CD4-positive, alpha-beta T cell treated with Interleukin-6 at 100 ng/mL for 8 hours (primary cell): ENCODE measurements around the gene CERS6.

Experiments
- DNase-seq: peaks from one replicate; pipeline ENCODE4 v3.0.0-alpha.2; 2020; ENCODE audit warnings: mixed read lengths, low spot score

The CERS6 gene

GRCh38 chr2:168568476-168569267, 112.6 kb downstream of the CERS6 start:
- DNase-seq, result no peak

GRCh38 chr2:168571061-168571460, 115.0 kb downstream of the CERS6 start:
- no peak for DNase-seq

- DNase-seq, result no peak
Observed at GRCh38 chr2:168573128-168573903, 117.2 kb downstream of the CERS6 start.

GRCh38 chr2:168574856-168575630, 119.0 kb downstream of the CERS6 start:
- no peak for DNase-seq

- no peak for DNase-seq
Observed at GRCh38 chr2:168577885-168578284, 121.8 kb downstream of the CERS6 start.

- DNase-seq, result no peak
Observed at GRCh38 chr2:168583064-168583709, 127.1 kb downstream of the CERS6 start.

- no peak for DNase-seq
Observed at GRCh38 chr2:168583710-168584521, 127.8 kb downstream of the CERS6 start.

- no peak for DNase-seq
Observed at GRCh38 chr2:168584911-168585310, 128.8 kb downstream of the CERS6 start.

- no peak for DNase-seq
Observed at GRCh38 chr2:168585700-168586099, 129.6 kb downstream of the CERS6 start.

GRCh38 chr2:168587307-168587706, 131.2 kb downstream of the CERS6 start:
- no peak for DNase-seq

GRCh38 chr2:168589236-168590211, 133.5 kb downstream of the CERS6 start:
- no peak for DNase-seq

GRCh38 chr2:168592181-168592831, 136.2 kb downstream of the CERS6 start:
- no peak for DNase-seq

- DNase-seq, result no peak
Observed at GRCh38 chr2:168593713-168594112, 137.6 kb downstream of the CERS6 start.

- DNase-seq, result no peak
Observed at GRCh38 chr2:168594778-168595177, 138.7 kb downstream of the CERS6 start.

- DNase-seq, result no peak
Observed at GRCh38 chr2:168596881-168597655, 141.0 kb downstream of the CERS6 start.

GRCh38 chr2:168599738-168600137, 143.7 kb downstream of the CERS6 start:
- DNase-seq, result no peak

- DNase-seq, result no peak
Observed at GRCh38 chr2:168600949-168601348, 144.9 kb downstream of the CERS6 start.

- DNase-seq, result no peak
Observed at GRCh38 chr2:168601741-168602140, 145.7 kb downstream of the CERS6 start.

- DNase-seq, result no peak
Observed at GRCh38 chr2:168602379-168602778, 146.3 kb downstream of the CERS6 start.
